ENCODE data around the gene DOCK3. TPM values are rescaled to one million over a fixed set of nuclear protein-coding genes. Genes with fewer than 3 reads are reported as not detected.

The DOCK3 gene
- total and polyA plus RNA-seq, 9 donors, result 0.04 to 0.71 (median 0.27) TPM; not detected in 1

DNA sequence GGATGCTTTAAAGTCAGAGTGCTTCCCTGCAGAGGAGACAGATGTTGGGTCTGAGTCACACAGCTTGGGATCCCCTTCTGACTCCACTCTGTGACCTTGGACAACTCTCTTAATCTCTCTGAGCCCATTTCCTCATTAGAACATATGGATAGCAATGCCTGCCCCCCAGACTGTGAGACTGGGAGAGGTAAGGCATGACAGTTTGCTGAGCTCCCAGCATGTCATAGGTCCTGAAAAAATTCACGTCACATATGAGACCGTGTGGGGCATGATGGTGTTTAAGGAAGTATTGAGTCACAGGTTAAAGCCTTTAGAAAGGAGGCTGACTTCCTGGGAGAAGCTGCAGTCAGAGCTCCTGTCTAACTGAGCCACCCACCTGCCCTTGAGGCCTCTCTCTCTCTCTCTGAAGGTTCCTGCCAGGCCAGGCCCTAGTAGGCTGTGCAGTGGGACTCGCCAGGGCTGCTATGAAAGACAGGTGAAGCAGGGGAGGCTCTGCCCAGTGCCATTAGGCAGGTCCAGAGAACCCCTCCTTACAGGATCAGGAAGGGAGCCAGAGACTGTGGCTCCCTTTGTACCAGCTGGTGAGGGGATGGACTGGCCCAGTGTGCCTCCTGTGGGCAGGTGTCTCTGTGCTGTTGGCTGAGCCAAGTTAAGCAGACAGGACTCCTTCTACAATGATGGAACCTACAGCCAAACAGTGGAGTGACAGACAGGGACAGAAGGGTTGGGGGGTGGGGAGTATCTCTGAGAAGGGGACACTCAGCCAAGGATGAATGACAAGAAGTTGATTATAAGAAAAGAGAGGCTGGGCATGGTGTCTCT lies 19.5 kb upstream of the DOCK3 start:
- Histone ChIP-seq H3K36me3 (no peaks in the 10 kb centered on the region), H3K4me3 (no peak overlapping the region), H3K9me3 (no peaks in the 10 kb centered on the region), H3K4me1 (ENCODE audit: insufficient read depth) (no peaks in the 10 kb centered on the region), H3K27me3 (no peaks in the 10 kb centered on the region), H3K27ac (no peak overlapping the region)
- TF ChIP-seq POLR2A (IDR thresholded peaks at IDR 0.05) (no peak), EP300 (IDR thresholded peaks at IDR 0.05) (no peak)
- TF ChIP-seq, protein P1, sequence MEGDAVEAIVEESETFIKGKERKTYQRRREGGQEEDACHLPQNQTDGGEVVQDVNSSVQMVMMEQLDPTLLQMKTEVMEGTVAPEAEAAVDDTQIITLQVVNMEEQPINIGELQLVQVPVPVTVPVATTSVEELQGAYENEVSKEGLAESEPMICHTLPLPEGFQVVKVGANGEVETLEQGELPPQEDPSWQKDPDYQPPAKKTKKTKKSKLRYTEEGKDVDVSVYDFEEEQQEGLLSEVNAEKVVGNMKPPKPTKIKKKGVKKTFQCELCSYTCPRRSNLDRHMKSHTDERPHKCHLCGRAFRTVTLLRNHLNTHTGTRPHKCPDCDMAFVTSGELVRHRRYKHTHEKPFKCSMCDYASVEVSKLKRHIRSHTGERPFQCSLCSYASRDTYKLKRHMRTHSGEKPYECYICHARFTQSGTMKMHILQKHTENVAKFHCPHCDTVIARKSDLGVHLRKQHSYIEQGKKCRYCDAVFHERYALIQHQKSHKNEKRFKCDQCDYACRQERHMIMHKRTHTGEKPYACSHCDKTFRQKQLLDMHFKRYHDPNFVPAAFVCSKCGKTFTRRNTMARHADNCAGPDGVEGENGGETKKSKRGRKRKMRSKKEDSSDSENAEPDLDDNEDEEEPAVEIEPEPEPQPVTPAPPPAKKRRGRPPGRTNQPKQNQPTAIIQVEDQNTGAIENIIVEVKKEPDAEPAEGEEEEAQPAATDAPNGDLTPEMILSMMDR (IDR thresholded peaks at IDR 0.05), result no peak
- intact Hi-C loops (cut with DNase I), result no loop called here
- 33 to 46% (median 43%) methylated on average over 2 to 3 of the region's 3 CpGs for WGBS, 3 donors
- DNase-seq, result no peak

GRCh38 chr3:50656417-50657195 lies 18.1 kb upstream of the DOCK3 start:
- TF ChIP-seq EP300 (IDR thresholded peaks at IDR 0.05), result no peak
- TF ChIP-seq, protein P1 (IDR thresholded peaks at IDR 0.05), result no peak
- no peak for TF ChIP-seq POLR2A (IDR thresholded peaks at IDR 0.05)
- no peaks in the 10 kb centered on the region for H3K27me3 ChIP-seq
- no peak overlapping the region for H3K27ac ChIP-seq
- no peak overlapping the region for H3K4me3 ChIP-seq
- intact Hi-C loops (cut with DNase I), result no loop called here
- peak in 2 of 5 donors; percentile 3 to 4 for DNase-seq
- H3K4me1 ChIP-seq (ENCODE audit: insufficient read depth), result no peaks in the 10 kb centered on the region
- H3K9me3 ChIP-seq, result no peaks in the 10 kb centered on the region
- 40 to 48% (median 41%) methylated on average over 8 of the region's 8 CpGs for WGBS, 3 donors
- H3K36me3 ChIP-seq, result no peaks in the 10 kb centered on the region

DNA sequence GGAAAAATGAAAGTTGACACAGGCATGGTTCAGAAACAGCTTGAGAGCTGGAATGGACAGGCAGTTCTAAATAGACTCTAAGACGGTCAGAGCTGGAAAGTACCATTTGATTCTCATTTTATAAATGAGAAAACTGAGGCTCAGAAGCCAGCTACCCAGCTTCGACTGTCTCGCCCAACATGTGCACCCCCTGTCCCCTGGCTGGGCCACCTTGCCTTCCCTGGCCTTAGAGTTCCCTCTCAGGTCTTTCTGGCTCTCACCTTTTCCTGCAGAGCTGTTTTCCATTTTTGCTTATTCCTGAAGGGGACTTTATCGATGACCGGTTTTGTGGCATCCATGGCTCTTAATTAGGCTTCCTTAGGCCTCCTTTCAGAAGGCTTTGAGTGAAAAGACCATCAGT lies 17.3 kb upstream of the DOCK3 start:
- Histone ChIP-seq H3K36me3 (no peaks in the 10 kb centered on the region), H3K27me3 (no peaks in the 10 kb centered on the region), H3K4me3 (no peak overlapping the region), H3K27ac (no peak overlapping the region), H3K4me1 (ENCODE audit: insufficient read depth) (no peaks in the 10 kb centered on the region), H3K9me3 (no peaks in the 10 kb centered on the region)
- TF ChIP-seq POLR2A (IDR thresholded peaks at IDR 0.05) (no peak), EP300 (IDR thresholded peaks at IDR 0.05) (no peak)
- TF ChIP-seq, protein P1 (IDR thresholded peaks at IDR 0.05), result no peak
- WGBS, 3 donors, result 93 to 97% (median 94%) methylated on average over 5 of the region's 5 CpGs
- DNase-seq, result peak in 1 of 5 donors; percentile 1
- intact Hi-C loops (cut with DNase I), result no loop called here

GRCh38 chr3:50657816-50658215 lies 16.9 kb upstream of the DOCK3 start:
- no peaks in the 10 kb centered on the region for H3K4me1 ChIP-seq (ENCODE audit: insufficient read depth)
- DNase-seq, result peak in 2 of 5 donors; percentile 0 to 3
- no peaks in the 10 kb centered on the region for H3K36me3 ChIP-seq
- TF ChIP-seq EP300 (IDR thresholded peaks at IDR 0.05), result no peak
- TF ChIP-seq, protein P1 (IDR thresholded peaks at IDR 0.05), result no peak
- no peak for TF ChIP-seq POLR2A (IDR thresholded peaks at IDR 0.05)
- no peaks in the 10 kb centered on the region for H3K9me3 ChIP-seq
- WGBS, 3 donors, result 85 to 93% (median 87%) methylated on average over 3 of the region's 3 CpGs
- no peak overlapping the region for H3K4me3 ChIP-seq
- no peaks in the 10 kb centered on the region for H3K27me3 ChIP-seq
- intact Hi-C loops (cut with DNase I), result no loop called here
- H3K27ac ChIP-seq, result no peak overlapping the region

Measured in ovary (tissue), 9 donors.